LHCN-M2 (cell line): ENCODE measurements around the gene ADAMTSL5. TPM values are rescaled to one million over a fixed set of nuclear protein-coding genes. Genes with fewer than 3 reads are reported as not detected.
"Not testable (repeated sequence)": the region's sequence is repeated elsewhere in the genome, so short reads cannot be mapped to it uniquely, and the experiment has no call there.

Experiments used
- DNase-seq: peaks from one replicate; pipeline ENCODE4 v3.0.0-alpha.2; 2012; ENCODE audit warnings: low read depth
- total RNA-seq: library from RNA; depleted of rRNA; stranded (reverse); fragments of >200 nt; gene quantifications from 2 replicates; pipeline ENCODE4 v1.2.3, GENCODE V29; 2014

Gene ADAMTSL5
- total RNA-seq, 1 experiment from 2014 or later, result 0.75 TPM

DNA sequence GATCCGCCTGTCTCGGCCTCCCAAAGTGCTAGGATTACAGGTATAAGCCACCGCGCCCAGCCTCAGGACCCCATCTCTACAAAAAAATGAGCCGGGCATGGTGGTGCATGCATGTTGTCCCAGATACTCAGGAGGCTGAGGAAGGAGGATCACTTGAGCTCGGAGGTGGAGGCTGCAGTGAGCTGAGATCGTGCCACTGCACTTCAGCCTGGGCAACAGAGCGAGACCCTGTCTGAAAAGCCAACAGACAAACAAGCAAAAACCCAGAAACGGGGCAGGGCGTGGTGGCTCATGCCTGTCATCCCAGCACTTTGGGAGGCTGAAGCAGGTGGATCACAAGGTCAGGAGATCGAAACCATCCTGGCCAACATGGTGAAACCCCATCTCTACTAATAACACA lies 18.0 kb upstream of the ADAMTSL5 start:
- DNase-seq, result not testable (repeated sequence)

DNA sequence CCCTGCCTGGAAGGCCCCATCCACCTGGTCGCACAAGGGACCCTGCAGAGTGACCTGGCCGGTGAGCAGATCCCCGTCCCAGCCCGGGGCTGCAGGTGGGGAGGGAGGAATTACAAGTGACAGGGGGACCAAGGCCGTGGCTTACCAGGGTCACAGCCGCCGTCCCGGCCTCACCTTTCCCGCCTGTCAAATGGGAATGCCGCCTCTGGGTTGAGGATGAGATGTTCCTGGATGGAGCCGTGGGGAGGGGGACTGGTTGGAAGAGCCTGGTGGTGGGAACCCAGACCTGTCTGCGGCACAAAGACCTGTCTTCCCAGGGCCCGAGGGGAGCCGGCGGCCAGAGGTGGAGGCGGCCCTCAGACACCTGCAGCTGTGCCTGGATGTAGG lies 16.6 kb upstream of the ADAMTSL5 start:
- no peak for DNase-seq

DNA sequence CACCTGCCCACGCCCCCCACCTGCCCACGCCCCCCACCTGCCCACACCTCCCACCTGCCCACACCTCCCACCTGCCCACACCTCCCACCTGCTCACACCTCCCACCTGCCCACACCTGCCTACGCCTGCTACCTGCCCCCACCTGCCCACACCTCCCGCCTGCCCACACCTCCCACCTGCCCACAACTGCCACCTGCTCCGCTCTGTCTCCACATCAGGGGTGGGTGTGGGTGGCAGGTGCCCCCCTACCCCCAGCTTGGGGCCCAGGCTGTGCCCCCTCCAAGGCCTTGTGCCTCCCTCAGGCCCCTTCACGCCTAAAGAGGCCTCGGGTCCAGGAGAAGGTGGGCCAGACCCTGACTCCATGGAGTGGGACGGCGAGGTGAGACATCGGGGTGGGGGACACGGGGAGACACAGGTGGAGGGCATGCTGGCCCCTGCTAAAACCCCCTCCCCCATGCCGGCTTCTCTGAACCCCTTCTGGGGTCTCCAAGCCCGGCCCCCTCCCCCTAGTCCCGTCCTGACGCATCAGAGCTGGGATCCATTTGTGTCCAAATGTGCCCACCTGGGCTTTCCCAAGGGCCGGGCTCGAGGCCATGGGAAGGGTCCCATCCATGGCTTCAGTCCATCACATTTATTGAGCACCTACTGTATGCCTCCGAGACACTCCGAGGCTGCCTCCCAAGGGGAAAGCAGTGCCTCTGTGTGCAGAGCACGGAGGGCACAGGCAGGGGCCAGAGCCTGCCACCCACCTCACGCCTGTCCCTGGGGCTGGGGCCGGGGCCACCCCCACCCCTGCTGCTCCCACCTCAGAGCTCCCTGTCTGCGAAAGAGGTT lies 16.0 kb upstream of the ADAMTSL5 start:
- DNase-seq, result no peak

DNA sequence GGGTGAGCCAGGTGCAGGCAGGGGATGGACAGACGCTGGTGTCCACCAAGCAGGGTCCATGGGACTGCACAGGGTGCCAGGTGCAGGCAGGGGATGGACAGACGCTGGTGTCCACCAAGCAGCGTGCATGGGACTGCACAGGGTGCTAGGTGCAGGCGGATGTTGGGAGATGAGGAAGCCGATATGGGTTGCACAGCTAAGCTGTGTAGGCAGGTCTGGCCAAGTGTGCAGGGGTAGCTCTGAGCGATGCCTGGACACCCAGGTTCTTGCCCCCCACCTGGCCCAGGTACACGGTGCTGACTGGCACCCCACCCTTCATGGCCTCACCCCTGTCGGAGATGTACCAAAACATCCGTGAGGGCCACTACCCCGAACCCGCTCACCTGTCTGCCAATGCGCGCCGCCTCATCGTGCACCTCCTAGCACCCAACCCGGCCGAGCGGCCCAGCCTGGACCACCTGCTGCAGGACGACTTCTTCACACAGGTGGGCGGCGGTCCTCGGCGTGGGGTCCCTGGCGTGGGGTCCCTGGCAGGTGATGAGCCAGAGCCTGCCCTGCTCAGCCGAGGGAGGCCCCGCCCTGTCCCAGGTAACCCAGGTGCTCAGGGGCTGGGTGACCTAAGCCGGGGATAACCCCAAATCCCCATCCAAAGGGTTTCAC lies 15.0 kb upstream of the ADAMTSL5 start:
- no peak for DNase-seq

DNA sequence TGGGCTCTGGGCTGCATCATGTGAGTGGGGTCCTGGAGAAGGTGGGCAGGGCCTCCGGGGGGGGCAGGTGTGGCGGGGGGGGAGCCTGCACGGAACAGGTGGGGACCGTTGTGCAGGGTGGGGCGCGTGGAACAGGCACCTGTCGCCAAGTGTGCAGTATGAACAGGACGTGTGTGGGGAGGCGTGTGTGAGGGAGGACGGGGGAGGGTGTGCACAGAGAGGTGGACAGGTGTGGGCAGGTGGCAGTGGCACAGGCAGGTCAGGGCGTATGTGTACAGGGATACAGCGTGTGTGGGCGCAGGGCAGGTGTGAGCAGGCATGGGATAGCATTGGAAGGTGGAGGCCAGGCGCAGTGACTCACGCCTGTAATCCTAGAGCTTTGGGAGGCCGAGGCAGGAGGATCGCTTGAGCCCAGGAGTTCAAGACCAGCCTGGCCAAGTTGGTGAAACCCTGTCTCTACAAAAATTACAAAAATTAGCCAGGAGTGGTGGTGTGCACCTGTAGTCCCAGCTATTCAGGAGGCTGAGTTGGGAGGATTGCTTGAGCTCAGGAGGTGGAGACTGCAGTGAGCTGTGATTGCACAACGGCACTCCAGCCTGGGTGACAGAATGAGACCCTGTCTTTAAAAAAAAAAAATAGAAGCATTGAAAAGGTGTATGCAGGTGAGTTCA lies 14.3 kb upstream of the ADAMTSL5 start:
- DNase-seq, result no peak

DNA sequence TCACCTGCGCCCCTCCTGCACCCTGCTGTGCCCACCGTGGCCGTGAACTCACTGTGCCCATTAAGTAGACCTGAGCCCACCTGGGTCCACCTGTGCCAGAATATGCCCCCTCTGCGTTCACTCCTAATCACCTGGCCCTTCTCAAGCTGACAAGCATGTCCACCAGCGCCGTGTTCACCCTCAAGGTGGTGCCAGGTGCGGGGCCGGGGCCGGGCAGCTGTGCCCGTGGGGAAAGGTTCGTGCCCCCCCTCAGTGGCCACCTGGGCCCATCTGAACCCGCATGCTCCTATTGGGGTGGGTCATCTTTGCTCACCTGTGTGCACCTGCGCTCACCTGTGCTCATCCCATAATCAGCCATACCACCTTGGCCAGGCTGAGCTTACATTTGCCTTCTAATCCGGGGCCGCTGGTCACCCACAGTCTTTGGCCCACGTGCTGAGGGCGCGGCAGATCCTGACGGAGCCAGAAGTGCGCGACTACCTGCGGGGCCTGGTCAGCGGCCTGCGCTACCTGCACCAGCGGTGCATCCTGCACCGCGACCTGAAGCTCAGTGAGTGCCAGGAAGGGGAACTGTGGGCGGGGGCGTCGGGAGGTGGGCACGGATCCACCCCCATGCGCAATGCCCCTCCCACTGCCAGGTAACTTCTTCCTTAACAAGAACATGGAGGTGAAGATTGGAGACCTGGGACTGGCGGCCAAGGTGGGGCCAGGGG lies 13.4 kb upstream of the ADAMTSL5 start:
- DNase-seq, result no peak

DNA sequence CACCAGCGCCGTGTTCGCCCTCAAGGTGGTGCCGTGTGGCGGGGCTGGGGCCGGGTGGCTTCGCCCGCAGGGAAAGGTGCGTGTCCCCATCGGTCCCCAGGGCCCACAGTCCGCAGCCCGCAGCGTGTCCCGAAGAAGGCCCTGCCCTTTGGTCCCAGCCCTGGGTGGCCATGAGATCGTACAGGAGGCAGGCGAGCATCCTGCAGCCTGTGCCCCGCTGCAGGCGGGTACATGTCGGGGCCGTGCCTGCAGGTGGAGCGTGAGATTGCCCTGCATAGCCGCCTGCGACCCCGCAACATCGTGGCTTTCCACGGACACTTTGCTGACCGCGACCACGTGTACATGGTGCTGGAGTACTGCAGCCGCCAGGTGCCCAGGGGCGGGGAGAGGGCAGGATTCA lies 12.5 kb upstream of the ADAMTSL5 start:
- DNase-seq, result no peak

DNA sequence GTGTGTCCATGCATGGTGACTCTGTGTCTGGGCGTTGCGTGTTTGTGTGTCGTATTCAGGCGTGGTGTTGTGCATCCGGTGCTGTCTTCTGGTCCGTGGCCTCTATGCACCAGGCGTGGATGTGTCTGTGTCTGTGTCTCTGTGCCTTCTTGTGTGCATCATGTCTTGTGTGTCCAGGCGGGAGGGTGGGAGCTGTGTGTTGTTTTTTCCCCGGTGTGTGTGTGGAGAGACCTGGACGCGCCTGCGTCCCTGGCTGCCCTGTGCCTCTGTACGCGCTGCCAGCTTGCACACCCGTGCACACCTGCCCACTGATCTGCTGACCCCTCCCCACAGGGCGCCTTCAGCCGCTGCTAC lies 12.1 kb upstream of the ADAMTSL5 start:
- DNase-seq, result no peak

DNA sequence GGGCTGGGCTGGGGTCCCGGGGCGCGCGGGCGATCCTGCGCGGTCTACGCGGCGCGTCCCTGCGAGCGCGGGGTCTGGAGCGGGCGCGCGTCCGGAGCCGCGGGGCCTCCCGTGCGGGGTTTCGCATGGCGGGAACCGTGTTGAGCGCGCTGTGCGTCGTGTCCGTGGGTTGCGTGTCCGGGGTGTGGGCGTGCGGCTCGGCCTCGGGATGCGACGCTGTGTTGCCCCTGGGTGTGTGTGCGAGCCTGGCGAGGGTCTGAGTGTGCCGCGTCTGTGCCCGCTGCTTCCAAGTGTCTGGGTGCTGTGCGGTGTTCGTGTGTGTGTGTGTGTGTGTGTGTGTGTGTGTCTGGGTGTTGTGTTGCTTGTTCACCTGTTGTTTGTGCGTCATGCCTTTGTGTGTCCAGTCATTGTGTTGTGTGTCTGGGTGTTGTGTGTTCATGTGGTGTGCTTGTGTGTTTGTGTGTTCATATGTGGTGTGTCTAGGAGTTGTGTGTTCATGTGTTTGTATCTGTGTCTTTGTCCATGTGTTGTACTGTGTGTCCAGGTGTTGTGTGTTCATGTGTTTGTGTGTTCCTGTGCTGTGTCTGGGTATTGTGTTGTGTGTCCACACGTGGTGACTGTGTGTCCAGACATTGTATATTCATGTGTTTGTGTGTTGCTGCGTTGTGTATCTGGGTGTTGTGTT lies 11.6 kb upstream of the ADAMTSL5 start:
- no peak for DNase-seq

DNA sequence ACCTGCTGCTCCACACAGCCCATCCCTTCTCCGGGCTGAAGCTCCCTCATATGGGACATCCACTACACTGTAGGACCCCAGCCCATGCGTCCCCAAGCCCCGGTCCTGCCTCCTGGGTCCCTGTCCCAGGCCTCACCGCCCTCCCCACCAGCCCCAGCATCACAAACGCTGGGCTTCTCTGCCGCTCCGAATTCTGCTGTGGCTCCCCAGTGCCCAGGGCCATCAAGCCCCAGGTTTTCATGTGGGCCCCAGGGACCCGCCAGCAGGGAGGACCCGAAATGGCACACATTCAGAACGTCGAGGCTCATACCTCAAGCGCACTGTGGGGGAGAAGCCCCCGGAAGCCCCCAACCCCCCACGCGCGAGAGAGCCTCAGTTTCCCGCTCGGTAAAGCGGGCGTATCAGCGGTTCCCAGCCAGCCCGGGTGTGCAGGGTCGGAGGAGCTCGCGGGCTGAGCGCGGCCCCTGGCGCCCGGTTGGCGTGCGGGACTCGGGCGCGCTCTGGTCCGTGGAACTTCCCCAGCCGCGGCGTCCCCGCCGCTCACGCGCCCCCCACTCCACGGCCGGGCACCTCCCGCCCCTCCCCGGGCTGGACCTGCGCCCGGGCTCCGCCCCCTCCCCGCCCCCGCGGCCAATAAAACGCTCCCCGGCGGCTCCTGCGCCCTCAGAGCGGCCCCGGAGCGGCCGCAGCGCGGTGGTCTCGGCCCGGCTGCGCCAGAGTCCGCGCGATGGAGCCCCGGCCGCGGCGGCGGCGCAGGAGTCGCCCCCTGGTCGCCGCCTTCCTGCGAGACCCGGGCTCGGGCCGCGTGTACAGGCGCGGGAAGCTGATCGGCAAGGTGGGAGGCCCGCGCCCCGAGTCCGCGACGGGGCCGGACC lies 10.8 kb upstream of the ADAMTSL5 start, which contains the start of gene PLK5:
Gene PLK5 (plus strand): TSS at position 666 of the 875 bp plus-strand sequence. CDS start 2,920 bp downstream, outside the sequence.
- DNase-seq, result no peak

DNA sequence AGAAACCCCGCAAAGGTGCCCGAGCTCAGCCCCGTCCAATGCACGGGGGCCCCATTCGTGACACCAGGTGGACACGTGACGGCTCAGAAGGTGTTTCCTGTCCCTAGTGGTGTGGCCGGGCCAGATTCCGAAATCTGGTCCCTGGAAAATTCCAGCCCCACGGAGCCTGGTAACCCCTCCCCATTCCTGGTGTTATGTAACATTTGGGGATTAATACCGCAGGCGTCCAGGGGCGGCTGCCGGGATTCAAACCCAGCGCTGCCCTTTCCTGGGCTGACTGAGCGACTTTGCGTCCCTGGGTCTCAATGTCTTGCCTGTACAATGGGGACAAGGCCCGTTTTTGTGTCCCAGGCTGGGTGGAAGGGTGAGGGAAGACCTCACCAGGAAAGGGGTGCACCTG lies 10.0 kb upstream of the ADAMTSL5 start:
- DNase-seq, result no peak

DNA sequence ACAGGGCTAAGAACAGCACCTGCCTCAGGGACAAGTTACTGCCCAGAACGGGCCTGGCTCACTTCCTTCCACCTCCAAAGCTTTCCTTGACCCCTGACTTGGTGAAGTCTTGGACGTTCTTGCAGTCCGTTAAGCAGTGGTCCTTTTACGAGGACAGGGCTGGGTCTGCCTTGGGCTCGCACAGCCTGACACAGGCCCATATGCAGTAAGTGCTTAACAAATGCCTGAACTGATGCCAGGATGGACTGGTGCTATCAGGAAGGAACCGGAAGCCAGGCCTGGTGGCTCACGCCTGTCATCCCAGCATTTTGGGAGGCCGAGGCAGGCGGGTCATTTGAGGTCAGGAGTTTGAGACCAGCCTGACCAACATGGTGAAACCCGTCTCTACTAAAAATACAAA lies 9.2 kb upstream of the ADAMTSL5 start:
- DNase-seq, result no peak

DNA sequence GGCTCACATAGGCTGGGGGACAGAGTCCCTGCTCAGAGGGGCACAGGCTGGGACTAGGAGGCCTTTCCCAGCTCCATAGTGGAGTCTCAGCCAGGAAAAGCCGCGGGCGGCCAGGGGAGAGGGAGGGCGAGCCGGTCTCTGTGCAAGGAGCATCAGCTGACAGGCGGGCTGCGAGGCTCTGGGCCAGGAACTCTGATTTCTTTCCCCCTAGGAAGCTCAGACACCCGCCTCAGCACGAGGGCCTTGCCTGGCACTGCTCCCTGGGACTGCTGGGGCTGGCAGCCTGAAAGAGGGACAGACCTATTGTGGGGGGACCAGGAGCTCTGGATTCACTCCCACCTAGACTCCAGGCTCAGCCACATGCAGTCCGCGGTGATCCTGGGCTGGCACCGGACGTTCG lies 8.8 kb upstream of the ADAMTSL5 start:
- no peak for DNase-seq

DNA sequence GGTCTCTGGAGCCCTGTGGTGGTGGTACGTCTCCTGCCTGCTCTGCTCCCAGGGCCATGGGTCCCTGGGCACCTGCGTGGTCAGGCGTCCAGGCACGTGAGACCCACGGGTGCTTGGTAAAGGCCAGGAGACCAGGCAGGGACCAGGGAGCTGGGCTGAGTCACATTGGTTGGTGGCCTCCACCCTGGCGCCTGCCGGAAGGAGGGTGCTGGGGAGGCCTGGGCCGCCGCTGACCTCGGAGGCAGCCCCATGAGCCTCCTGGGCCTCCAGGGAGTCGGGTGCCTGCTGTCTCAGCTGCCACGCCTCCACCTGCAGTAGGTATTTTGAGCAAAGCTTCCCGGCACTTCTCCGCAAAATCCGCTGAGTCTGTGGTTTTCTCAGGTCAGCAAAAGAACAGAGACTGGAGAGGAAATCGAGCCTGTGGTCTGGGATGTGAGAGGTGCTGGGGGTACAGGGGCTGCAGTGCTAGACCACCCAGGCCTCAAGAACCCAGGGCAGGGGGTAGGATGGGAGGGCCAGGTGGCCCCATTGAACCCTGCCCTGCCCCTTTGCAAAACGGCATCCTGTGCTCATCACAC lies 7.5 kb upstream of the ADAMTSL5 start:
- no peak for DNase-seq

DNA sequence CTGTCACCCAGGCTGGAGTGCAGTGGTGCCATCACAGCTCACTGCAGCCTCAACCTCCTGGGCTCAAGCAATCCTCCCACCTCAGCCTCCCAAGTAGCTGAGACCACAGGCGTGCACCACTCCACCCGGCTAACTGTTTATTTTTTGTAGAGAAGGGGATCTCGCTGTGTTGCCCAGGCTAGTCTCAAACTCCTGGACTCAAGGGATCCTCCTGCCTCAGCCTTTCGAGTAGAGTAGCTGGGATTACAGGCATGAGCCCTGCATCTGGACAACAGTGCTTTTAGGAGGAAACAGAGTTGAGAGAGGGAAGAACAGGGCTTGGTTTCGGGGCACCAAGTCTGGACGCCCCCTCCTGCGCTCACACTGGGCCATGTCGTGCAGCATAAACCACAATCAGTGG lies 7.0 kb upstream of the ADAMTSL5 start:
- DNase-seq, result not testable (repeated sequence)

DNA sequence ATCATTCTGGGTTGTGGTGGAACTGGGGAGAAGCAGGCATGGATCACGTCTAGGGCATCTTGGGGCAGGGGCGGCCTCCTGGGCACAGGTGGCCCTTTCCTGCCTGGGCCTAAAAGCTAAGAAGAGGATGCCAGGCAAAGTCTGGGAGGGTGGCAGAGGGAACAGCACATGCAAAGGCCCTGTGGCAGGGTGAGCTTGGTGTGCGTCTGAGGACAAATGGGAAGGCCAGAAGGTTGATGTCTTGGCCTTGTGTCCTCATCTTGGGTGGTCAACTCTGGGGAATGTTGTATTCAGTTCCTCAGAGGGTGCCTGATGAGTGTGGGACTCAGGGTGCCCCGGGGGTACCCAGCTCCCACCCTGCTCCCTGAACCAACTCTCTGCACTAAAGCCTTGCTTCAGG lies 5.7 kb upstream of the ADAMTSL5 start:
- DNase-seq, result no peak

DNA sequence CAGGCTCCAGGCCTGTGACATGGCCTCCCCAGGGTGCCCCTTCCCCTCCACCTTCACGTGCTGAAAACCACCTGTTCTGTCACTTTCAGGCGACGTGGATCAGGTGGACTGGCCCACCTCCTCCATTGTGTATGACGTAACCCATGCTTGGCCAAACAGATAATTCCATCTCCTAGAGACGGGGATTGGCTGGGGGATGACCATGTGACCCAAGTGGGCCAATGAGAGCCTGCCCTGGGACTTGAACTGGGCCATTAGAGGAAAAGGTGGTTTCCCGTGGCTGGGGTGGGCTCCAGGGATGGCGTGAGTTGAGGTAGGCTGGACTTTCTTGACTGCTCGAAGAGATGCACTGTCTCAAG lies 3.6 kb upstream of the ADAMTSL5 start:
- DNase-seq, result no peak

DNA sequence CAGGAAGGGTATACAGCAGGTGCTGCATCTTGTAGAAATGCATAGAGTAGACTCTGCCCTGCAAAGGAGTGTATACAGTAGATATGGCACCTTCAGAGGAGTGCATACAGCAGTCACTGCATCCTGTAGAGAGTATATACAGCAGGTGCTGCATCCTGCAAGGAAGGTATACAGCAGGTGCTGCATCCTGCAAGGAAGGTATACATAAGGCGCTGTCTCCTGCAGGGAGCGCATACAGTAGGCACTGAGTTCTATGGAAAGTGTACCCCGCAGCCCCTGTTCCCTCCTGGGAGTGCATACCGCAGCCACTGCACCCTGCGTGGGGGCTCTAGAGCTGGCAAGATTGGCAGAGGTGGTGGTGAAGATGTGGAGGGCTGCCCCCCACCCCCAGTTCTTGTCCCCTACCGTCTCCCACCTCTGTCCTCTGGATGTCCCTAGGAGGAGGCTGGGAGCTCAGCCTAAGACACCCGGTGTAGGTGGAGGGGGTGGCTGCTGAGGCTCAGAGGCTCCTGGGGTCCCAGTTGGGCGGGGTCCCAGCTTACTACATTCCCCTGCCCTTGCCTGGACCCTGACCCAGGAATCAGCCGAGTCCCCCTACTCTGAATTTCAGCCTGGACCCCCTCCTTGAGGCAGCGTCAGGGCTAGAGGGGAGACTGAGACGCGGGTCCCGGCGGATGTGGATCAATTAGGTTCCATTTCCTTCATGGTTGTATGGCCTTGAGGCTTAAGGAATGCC lies 2.3 kb upstream of the ADAMTSL5 start:
- DNase-seq, result no peak

DNA sequence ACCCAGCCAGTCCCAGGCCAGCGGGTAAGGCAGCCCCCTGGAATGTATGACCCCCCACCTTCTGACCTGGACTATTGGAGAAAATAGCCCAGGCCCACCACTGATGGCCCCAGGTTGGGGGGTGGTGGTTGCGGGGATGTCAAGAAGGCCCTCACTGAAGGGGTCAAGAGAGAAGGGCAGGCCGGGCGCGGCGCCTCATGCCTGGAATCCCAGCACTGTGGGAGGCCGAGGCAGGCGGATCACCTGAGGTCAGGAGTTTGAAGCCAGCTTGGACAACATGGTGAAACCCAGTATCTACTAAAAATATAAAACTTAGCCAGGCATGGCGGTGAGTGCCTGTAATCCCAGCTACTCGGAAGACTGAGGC lies 1.5 kb upstream of the ADAMTSL5 start:
- no peak for DNase-seq
